Epithelial cell of esophagus (primary cell): ENCODE measurements around the gene MDM4.
"Not testable (repeated sequence)": the region's sequence is repeated elsewhere in the genome, so short reads cannot be mapped to it uniquely, and the experiment has no call there.

Experiments
- DNase-seq: peaks from one replicate; pipeline ENCODE4 v3.0.0; 2010; ENCODE audit warnings: low read depth
- H3K4me3 ChIP-seq: 2 replicates; pipeline ENCODE4 v1.5.1; 2011; ENCODE audit warnings: mild to moderate bottlenecking, low read length, control low read depth
- TF ChIP-seq, protein P1 (sequence below): IDR thresholded peaks from 2 replicates; pipeline ENCODE4 v1.5.1; 2011; ENCODE audit warnings: low read depth, mild to moderate bottlenecking, low read length, control low read depth, inconsistent platforms; ENCODE audit not compliant: insufficient read depth; ENCODE audit errors: missing control alignments

Gene MDM4

DNA sequence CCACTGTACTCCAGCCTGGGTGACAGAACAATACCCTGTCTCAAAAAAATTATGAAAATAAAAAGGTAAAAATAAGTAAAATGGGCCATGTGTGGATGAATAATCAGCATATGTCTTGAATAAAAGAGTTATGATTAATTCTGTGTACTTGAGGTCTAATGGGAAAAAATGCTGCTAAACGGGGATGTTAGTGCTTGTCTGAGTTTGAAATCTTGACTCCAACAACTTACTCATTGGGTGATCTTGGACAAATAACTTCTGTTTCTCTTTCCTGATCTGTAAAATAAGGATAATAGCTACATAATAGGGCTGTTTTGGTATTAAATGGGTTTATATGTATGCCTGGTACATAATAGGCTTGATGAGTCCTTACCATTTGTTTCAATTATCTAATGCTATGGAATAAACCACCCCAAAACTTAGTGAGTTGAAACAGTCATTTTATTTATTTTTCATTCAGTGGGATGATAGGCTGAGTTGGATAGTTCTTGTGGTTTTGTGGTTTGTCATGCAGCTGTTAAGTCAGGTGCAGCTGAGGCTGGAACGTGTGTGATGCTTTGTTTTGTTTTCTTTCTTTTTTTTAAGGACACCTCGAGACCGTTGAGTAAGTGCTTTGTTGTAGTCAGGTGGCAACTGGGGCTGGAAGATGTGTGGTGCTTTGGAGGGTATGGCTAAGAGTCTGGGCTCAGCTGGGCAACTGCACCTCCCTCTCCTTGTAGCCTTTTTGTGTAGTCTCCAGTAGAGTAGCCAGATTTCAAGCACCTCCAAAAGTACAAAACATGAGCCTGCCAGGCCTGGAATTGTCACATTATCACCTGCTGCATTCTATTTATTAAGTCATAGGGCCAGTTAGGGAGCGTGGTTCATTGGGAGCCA, 4.9 kb downstream of the MDM4 start:
- TF ChIP-seq, protein P1, sequence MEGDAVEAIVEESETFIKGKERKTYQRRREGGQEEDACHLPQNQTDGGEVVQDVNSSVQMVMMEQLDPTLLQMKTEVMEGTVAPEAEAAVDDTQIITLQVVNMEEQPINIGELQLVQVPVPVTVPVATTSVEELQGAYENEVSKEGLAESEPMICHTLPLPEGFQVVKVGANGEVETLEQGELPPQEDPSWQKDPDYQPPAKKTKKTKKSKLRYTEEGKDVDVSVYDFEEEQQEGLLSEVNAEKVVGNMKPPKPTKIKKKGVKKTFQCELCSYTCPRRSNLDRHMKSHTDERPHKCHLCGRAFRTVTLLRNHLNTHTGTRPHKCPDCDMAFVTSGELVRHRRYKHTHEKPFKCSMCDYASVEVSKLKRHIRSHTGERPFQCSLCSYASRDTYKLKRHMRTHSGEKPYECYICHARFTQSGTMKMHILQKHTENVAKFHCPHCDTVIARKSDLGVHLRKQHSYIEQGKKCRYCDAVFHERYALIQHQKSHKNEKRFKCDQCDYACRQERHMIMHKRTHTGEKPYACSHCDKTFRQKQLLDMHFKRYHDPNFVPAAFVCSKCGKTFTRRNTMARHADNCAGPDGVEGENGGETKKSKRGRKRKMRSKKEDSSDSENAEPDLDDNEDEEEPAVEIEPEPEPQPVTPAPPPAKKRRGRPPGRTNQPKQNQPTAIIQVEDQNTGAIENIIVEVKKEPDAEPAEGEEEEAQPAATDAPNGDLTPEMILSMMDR: no peak
- DNase-seq: peak; percentile 51
- no peak overlapping the region for H3K4me3 ChIP-seq

DNA sequence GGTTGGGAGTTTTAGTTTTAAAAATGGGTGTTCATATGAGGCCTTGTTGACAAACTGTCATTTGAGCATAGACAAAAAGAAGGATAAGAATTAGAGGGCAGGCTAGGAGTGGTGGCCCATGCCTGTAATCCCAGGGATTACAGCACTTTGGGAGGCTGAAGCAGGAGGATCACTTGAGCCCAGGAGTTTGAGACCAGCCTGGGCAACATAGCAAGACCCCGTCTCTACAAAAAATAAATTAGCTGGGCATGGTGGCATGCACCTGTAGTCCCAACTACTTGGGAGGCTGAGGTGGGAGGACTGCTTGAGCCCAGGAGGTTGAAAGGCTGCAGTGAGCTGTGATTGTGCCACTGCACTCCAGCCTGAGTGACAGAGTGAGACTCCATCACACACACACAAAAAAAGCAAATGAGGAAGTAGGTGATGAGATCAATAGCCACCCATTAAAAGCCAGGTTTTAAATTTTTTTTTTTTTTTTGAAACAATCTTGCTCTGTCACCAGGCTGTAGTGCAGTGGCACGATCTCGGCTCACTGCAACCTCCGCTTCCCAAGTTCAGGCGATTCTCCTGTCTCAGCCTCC, 5.8 kb downstream of the MDM4 start:
- not testable (repeated sequence) for DNase-seq, H3K4me3 ChIP-seq

DNA sequence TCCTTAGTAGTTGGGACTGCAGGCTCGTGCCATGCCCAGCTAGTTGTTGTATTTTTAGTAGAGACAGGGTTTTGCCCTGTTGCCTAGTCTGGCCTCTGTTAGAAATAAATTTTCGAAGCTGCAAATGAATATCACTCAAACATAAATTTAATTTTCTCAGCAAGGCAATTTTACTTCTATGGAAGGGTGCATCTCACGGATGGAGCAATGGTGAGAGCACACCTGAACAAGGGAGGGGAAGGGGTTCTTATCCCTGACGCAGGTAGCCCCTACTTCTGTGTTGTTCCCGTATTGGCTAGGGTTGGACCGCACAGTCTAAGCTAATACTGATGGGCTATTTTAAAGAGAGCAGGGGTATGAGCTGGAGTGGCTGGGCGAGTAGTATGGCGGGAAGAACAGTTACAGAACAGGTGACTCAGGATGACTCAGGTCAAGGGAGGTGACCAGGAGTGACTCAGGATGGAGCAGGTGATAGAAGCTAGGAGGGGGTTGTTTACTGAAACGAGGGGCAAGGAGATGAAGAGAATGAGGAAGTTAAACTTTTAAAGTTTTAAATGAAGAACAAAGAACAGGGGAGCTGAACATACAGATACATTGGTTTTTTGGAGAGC, 7.5 kb downstream of the MDM4 start:
- DNase-seq: peak; percentile 79
- no peak overlapping the region for H3K4me3 ChIP-seq
- TF ChIP-seq, protein P1: no peak

DNA sequence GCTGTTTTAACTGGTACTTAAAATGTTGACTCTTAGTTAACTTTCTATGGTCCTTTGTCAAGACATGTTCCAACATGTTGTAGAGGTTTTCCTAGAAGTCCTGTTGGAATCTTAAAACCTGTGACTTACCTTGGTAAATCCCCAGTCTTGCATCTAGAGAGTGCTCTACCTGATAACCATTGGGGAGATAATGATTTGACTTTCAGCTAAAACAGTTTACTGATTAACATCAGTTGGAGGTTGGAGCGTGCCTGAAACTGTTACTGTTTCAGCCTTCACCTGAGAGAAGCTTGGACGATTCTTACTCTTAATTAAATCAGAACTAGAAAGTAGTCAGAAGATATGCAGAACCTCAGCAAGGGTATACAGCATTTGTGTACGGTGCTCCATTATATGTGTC, 8.8 kb downstream of the MDM4 start:
- TF ChIP-seq, protein P1: peak; percentile 22
- H3K4me3 ChIP-seq: no peak overlapping the region
- peak; percentile 85 for DNase-seq

DNA sequence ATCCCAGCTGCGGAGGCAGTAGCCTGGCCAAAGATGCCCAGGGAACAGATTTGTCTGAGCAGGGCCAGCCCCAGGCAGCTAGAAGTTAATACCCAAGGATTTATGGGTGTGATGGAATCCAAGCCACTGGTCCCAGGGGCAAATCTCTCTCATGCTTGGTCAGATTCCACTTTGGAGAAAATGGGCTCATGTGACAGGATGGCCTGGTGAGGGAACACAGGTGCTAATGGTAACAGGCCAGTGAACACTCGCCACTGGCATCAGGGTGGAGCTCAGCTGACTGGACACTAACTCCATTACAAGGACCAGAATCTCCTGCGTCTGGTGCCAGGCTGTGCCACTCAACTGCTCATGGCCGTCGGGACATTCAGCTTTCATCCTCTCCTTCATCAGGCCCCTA, 12.0 kb downstream of the MDM4 start:
- DNase-seq: no peak
- H3K4me3 ChIP-seq: no peak overlapping the region
- TF ChIP-seq, protein P1: no peak

DNA sequence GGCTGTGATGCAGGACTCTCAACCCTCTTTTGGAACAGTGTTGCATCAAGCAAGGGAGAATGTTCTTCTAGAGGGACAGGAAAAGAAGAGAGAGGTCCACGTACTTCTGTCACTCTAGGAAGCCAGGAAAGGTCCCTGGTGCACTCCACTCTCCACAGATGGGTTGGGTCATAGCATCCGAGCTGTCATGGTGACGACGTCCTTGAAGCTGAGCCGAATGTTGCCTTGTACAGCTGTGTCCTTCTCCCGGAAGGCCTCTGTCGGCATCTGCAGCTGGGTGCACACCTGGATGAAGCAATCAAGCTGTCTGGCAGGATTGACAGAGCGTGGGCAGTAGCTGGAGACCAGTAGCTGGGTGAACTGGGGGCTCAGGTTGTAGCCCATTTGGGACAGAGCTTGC, 12.5 kb downstream of the MDM4 start:
- TF ChIP-seq, protein P1: no peak
- H3K4me3 ChIP-seq: no peak overlapping the region
- no peak for DNase-seq

DNA sequence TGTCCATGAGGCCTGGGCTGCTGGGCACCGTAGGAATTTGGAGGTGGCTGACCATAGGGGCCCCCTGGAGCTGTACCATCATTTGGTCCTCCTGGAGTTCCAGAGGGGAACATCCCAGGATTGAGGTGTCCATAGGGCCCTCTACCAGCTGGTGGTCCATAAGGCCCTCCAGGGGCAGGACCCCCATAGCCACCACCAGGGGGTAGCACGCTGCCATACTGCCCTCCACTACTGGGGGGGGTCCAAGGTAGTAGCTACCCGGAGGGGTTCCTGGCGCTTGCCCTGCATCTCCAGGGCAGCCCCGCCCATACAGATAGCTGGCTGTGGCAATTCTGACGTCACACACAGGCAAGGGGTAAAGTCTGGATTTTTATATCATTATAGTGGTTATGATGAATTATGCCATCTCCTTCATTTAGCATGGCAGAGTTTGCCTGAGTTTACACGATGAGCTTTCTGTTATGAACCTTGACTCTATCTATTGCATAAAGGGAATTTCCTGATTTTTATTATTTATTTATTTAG, 13.2 kb downstream of the MDM4 start:
- no peak overlapping the region for H3K4me3 ChIP-seq
- no peak for DNase-seq
- TF ChIP-seq, protein P1: no peak
